Measurements from ENCODE around the gene ARMC2.
A peak's percentile ranks its signal among the peaks of the same experiment; 100 is the strongest.
"Not testable (repeated sequence)": the region's sequence is repeated elsewhere in the genome, so short reads cannot be mapped to it uniquely, and the experiment has no call there.

Gene ARMC2

DNA sequence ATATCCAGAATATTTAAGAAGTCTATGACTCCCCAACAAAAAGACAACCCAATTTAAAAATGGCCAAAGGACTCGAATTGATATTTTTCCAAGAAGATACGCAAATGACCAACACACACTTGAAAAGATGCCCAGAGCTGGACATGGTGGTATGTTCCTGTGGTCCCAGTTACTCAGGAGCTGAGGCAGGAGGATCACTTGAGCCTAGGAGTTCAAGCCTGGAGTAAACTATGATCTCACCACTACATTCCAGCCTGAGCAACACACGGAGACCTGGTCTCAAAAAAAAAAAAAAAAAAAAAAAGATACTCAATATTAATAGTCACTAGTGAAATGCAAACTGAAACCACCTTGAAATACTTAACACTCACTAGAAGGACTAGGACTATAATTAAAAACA, 12.2 kb upstream of the ARMC2 start:
- no peak for DNase-seq

DNA sequence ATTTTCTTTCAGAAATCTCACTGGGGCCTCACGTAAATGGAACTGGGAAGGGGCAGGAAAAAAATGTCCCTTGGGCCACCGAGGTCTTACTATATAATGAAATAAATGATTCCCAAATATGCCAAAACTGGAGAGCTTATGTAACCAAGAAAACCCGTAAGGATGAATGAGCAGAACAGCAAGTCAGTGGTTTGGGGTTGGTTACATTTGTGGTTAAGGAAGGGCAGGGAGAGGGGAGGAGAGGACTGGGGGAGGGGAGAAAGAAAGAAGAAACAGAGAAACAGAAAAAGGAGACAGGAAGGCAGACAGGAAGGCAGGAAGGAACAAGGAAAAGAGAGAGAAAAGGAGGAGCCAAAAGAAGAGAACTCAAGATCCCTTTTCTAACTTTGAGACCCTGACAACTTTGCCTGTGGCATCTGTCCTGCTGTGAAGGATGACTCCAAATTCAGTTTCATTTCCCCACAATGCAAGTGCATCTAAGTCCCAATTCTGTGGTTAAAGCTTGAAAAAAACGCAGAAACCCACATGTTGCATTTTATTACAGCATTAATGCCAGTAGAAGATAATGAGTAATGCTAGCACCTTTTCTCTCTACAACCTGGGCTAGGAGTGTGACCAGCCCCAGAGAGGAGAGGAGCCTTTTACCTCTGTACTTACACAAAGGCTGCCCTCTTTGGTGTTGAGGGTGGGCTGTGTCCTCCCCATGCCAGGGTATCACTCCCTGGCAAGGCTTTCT, 10.8 kb upstream of the ARMC2 start:
- DNase-seq: no peak

DNA sequence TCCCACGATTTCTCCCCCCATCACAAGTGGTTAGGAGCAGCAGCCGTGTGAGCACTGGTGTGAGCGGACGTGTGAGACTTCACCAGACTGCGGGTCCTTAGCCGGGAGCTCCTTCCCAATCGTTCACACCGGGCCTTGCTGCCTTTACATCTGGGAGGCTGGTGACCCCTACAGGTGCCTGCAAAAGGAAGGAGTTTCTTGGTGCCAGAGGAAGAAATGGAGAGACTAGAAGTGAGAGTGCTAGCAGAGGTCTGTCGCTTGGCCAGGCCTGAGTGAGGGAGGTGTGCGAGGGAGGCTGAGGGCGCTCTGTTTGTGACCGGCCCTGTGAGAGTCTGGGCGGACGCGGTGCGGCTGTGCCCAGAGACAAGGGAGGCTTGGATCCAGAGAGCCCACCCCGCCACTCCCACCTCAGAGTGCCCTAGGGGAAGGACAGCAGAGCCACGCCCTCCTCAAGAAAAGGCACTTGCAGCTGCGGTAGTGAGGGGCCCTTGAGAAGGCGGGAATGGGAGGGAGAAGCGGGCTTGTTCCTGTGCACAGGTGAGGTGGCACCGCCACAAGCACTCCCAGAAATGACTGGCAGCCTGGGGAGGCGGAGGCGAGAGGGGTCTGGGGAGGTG, 10.0 kb upstream of the ARMC2 start:
- DNase-seq: no peak

DNA sequence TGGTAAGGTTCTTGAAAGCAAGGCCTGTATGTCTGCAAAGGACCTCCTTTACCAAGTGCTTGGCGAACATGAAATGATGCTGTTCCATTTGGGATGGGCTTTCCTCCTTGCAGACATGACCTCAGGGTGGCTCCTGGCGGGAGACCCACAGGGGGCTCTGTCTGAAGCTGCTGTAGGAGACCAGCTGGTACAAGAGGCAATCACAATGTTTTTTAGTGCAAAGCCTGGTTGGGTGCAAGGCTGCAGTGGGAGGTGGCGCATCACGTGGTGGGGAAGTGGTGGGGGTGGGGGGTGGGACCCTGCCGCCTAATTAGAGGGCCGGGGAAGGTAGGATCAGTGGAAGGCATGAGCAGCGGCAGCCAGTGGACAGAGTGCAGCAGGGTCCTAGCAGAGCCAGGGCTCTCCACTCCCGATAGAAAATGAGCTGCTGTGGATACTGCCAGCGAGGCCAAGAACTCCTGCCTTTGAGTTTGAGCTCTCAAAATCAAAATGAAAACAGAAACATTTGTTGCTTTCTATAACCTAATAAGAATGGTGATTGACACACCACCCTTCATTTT, 9.1 kb upstream of the ARMC2 start:
- no peak for DNase-seq

DNA sequence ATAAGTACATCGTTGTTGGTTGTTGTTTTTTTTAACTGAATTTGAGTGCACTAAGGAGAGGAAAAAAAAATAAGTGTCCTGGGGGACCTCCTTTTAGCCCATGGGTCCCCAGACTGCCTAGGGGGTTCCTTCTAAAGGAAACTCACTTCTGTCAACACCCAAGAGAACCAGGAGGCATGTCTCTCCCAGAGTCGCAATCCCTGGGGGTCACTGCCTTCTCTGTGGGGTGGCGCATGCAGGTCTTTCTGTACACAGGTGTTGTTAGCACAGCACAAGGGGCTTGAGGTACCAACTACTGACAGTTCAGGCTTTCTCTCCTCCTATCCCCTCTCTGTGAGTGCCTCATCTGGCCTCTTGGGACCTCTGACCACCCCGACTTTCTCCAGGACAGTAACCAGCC, 7.3 kb upstream of the ARMC2 start:
- DNase-seq: no peak

DNA sequence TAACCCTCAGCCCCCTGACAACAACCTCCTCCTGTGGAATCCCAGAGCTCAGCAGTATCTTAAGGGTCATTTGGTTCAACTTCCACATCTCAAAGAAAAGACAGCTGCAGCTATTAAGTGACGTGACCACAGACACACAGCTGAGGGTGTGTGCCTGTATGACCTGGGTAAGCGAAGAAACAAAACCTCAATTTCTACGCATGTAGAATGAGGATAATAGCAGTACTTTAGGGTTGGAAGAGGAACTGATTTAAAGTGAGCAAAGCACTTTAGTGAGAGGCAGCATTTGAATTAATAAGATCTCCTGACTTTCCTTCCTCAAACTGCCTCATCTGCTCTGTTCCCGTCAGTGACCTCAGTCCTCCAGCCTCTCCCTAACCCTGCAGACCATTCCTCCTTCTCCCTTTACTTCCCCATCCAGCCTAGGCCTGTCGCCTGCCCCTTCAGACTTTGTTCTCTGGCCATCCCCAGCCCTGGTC, 6.8 kb upstream of the ARMC2 start:
- no peak for DNase-seq

DNA sequence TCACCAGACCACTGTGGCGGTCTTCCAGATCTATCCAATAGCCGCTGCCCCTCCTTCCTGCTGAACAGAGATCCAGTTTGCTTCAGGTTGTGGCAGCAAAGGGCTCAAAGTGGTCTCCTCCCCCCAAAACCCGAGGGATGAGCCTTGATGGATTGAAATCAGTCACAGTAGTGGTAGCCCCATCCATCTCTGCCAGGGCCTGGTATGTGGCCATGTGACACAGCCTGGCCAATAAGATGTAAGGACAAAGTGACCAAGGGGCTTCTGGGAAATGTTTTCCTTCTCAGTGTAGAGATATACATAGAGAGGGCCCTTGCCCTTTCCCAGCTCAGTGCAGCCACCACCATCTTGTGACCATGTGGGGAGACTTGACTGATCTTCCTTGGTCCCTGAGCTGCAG, 4.1 kb upstream of the ARMC2 start:
- no peak for DNase-seq

DNA sequence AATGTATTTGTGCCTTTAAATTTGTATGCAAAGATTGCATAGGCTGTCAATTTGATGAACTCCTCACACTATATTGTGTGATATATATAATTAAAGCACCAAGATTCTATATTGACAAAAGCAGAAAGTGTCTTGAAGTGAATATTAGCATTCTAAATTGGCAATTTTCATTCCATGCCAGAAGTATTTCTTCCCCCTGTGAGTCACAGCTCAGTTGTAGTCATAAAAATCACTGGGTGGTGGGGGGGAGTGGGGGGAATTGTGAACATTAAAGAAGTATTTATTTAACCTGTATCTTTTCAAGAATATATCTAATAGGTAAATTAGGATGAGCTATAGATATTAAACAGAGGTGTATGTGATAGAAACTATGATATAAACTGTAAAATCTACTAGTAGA, 3.1 kb upstream of the ARMC2 start:
- no peak for DNase-seq

DNA sequence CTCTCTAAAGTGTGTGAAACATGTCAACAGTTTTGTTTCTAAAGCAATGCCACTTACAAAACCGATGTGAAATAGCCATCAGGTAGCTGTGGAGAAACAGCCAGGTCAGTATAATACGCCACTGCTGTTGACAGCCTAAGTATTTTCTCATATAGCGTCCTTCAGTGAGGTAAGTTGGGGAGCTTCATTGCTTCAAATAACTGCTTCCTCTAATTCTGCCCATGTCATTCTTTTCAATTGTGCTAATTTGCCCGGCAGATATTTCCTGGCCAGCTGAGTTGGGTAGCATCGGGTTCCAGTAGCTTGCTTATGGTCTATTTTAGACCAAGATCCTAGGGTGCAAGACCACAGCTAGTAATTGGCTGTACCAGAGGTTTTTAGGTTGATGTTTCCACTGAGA, 2.1 kb upstream of the ARMC2 start:
- DNase-seq: no peak

DNA sequence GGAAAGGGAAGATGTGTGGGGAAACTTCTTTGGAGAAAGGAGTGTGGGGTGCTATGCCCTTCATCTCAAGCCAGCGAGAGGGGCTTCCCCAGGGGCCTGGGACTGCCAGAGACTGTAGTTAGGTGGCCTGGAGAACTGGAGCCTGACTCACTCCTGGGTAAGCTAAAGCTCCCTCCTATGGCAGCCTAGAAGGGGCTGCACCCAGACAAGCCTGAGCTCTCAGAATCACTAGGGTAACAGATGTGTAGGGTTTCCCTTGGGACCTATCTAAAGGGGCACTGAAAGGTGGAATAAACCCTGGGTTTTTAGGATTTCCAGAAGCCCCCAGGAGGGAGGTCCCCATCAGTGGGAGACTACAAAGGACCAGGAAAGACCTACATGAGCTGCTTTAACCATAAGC, 1.6 kb upstream of the ARMC2 start:
- peak; percentile 5 for DNase-seq

DNA sequence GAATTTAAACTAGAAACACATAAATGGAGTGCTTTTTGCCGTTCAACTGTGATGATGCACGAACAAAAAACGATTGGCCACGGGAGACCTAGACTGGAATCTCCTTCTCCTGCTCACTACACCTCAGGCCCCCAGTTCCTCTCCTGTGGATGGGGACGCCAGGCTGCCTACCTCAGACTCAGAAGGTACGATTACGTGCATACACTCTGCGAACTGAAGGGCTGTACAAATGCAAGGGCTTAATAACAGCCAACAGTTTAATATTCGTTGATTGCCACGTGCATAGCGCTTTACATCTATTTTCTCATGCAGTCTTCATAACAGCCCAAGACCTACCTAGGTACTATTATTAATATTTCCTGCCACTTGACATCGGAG, 495 bp upstream of the ARMC2 start:
- no peak for DNase-seq

DNA sequence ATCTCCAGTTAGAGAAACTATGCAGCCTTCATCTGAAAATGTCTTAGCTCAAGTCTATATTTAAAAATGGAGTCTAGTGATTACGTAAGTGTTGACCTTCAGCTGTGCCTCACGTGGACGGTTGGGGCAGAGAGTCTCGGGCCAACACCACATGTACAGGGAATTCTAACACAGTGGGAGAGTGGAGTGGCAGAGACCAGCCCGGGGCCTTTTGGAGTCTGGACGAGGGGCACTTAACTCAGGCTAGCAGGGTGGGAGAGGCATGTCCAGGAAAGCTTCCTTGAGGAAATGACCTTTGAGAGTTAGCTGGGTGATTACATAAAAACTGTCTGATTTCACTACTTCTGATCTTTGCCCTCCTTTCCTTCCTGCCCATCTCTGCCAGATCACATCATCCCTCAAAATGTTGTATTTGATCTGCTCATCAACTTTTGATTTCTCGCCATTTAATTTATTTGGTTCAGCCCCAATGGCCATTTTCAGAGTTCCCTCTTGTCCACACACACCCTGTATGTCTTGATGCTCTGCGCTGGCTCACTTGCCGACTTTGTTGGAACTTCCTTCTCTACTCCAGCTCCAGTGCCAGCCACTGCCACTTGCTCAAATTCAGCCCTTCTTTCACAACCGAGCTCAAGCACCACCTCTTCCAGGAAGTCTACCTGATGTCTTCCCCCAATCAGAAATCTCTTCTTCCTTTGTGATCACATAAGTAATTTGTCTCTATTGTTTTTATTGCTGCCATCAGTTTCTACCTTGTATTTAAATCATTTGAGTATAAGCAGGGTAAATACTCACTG, 2.6 kb downstream of the ARMC2 start:
- no peak for DNase-seq

DNA sequence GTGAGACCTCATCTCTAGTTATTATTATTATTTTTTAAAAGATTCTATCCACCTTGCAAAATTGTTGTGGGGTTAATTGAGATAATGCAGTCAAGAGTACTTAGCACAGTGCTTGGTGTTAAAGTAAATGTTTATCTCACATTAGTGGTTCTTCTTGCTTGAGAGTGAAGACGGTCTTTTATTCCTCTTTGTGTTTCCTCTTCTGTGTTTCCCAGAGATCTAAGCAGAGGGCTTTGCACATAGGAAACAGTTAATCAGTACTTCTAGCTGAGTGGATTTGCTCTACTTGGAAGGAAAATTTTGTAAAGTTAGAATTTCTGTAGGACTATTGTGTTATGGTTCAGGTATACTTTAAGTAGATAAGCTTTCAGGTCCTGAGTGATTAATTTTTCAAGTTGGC, 3.5 kb downstream of the ARMC2 start:
- DNase-seq: no peak

DNA sequence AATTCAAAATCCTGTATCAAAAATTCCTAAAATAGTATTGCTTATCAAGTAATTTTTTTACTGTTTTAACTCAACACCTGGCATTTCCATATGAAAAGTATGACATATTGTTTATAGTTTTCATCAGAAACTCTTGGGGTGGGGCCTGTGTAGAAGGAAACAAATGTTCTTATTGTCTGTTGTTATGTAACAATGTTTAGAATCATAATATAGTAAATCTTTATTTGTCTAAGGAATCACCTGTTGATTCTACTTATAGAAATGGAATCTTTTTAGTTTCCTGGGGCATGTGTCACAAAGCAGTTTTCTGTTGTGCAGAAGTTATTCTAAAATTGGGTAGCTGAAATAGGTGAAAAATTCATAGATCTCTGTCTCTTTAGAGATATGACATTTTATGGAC, 4.9 kb downstream of the ARMC2 start:
- no peak for DNase-seq

DNA sequence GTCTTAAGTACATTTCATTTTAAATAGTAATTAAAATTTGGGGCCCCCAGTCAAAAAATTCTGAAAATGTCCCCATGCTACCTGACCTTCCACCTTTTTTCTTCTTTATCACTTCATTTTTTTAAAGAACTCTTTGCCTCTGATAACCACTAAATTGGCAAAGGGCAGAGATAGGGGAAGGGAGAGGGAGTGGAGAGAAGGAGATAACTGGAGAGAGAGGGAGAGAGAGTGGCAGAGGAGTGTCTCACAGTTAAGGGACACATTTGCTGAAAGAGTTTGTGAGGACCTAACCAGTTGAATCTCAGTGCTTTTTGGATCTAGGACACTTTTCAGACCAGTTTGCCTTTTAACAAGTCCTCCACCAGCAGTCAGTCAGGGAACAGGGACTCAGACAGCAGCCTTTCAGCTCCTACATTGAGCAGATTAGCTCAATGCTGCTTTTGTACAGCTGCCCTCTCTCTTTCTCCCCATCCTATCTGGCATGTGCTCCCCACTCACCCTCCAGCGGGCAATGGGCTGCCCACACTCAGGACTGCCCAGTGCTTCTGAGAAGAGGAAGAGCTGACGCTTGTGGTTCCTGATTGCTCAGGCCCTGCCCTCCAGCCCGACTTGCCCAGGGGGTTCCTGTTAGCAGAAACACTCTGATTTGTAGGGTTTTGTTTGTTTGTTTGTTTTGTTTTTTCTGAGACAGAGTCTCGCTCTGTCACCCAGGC, 14.4 kb downstream of the ARMC2 start:
- DNase-seq: no peak

DNA sequence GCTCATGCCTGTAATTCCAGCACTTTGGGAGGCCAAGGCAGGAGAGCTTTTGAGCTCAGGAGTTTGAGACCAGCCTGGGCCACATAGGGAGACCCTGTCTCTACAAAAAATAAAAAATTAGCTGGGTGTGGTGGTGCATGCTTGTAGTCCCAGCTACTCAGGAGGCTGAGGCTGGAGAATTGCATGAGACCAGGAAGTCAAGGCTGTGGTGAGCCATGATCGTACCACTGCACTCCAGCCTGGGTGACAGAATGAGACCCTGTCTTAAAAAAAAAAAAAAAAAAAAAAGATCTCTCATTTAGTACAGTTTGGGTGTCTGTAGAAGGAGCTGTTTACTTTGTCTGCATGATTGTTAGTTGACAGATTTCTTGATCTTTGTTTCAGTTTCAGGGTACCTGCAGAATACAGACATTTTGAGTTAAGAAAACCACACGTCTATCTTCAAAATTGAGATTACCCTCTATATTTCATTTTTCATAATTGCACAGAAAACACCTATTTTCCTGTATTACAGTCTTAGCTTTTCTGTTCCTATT, 17.6 kb downstream of the ARMC2 start:
- not testable (repeated sequence) for DNase-seq

DNA sequence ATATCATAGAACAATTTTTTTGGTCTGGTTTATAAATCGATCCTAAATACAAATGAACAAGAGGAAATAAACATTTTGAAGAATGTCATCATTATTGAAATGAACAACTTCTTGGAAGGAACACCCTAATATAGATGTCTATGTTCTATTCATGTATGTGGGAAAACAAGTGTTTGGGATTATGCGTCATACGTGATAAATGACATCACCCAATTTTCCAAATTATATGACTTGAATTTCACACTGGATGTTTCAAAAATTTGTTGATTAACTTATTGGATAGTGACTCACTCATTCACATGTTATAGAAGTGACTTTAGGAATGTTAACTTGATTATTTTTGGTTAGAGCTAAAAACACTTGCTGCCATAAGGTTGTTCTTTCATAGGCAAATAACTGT, 18.6 kb downstream of the ARMC2 start:
- DNase-seq: no peak

DNA sequence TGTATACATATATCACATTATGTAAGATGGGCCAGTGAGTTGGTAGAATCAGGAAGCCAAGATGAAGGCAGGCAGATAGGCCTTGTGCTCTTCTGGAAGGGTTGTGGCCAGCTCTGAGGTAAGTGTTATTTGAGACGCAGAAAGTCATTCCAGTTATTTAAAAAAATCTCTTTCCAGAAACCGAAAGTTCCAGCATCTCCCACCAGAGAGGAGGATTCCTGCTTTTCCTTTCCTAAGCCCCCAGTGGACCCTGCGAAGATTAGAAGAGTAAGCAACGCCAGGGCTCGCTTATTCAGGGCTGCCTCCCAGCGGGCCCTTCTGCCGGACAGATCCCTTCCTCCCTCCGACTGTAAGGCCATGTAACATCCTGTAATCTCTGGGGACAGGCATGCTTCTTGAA, 20.4 kb downstream of the ARMC2 start:
- DNase-seq: no peak

DNA sequence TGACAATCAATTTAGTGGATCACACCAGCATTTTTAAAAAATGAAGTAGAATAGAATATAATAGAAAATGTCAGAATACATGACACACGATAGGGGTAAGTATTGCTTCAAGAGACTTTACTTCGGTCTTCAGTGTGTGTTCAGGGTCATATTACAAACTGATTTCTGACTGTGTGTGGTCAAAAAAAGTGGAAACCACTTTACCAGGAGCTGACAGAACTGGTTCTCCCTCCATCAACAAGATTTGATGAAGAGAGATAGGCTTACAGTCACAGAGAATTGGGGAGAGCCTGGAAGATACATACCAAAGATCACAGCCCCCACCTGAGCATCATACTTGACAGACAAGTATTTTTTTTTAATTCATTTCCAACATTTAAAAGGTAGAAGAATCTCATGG, 21.7 kb downstream of the ARMC2 start:
- DNase-seq: no peak

DNA sequence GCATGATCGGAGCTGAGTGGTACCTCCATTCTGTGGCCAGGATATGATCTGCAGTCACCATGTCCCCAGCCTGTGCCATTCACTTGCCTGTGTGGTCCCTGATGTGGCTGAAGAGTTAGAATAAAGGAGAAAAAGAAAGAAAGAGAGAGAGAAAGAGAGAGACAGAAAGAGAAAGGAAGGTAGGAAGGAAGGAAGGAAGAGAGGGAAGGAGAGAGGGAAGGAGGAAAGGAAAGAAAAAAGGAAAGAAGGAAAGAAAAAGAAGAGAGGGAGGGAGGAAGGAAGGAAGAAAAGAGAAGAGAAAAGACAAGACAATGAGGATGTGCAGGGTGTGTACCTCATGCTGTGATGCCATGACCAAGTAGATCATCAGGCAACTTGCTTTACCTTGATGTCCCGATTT, 22.1 kb downstream of the ARMC2 start:
- no peak for DNase-seq

DNA sequence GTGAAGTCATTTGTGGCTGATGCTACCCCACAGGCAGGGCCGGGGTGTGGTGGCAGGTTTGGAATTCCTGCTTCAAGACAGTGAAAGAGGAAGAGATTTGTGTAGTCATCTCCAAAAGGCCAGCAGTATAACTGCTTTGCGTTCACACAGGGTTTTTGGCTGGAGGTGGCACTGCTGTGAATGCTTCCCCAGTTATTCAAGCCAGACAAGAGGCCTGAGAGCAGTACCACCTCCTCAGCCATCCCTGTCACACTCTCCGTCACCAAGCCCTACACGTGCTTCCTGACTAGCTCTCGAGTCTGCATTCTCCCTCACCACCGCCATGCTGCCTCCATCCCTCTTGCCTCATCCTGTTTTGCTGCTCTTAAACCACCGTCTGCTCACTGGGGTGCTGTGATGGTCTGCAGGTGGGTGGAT, 23.9 kb downstream of the ARMC2 start:
- no peak for DNase-seq

DNA sequence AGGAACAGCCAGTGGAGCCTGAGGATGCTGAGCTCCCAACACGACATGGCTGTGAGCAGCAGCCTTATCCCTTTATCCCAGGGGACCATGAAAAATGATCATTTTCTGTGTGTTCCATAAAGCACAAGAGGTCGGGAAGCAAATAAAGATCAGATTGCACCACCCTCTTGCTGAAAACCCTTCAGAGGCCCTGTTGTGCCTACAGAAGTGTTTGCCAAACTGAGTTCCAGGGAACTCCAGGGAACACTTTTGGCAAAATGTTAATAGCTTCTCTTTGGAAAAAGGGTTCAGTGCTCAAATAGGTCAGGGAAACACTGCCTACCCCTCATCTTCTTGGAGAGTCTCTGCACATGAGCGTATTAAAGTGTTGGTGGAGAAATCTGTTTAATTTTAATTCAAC, 24.4 kb downstream of the ARMC2 start:
- DNase-seq: no peak

DNA sequence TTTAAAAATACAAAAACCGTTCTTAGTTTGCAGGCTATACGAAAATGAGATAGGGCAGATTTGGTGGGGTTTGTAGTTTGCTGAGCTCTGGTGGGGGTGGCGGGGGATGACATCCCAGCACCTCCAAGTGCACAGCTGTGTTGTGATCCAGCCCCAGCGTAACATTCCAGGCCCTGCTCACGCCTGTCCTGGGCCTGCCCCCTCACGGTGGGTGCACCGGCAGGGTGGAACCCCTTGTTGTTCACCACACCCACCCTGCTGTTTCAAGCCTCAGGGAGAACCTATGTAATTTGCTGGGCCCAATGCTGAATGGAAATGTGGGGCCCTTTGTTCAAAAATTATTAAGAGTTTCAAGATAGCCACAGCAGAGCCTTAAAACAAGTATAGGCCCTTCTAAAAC, 25.0 kb downstream of the ARMC2 start:
- DNase-seq: no peak

All from NCI-H1694 (cell line).